IPS DF 19.7 (cell line): ENCODE results near the gene PPP1R9A.

Experiments used
- DNase-seq: peaks from one replicate; pipeline ENCODE4 v3.0.0-alpha.2; 2013; ENCODE audit warnings: low read depth, low spot score

The PPP1R9A gene

GRCh38 chr7:95028683-95029082 lies 121.3 kb downstream of the PPP1R9A start:
- DNase-seq, result no peak

GRCh38 chr7:95035295-95035694 lies 127.9 kb downstream of the PPP1R9A start:
- no peak for DNase-seq

DNA sequence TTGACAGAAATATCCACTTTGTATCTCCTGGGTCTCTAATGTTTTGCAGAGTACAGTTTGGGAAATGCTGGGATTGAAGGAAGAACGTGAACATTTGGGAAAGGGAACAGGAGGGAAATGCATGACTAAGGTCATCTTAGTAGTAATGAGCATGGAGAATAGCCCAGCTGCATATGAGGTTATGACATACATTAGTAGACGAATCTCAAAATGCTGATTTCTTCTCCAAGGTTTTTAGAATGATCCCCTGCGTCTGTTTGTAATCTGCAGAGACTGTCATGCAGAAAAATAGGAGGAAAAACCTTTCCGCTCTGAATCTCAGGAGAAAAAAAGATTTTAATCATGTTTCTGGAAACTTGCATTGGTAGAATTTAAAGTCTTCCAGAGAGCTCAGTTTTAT lies 133.6 kb downstream of the PPP1R9A start:
- DNase-seq, result no peak

- DNase-seq, result no peak
These were observed 138.0 kb downstream of the PPP1R9A start for GRCh38 chr7:95045236-95045923.

- no peak for DNase-seq
These were observed 139.3 kb downstream of the PPP1R9A start for GRCh38 chr7:95046494-95047240.

GRCh38 chr7:95047291-95047690 lies 139.9 kb downstream of the PPP1R9A start:
- DNase-seq, result no peak

DNA sequence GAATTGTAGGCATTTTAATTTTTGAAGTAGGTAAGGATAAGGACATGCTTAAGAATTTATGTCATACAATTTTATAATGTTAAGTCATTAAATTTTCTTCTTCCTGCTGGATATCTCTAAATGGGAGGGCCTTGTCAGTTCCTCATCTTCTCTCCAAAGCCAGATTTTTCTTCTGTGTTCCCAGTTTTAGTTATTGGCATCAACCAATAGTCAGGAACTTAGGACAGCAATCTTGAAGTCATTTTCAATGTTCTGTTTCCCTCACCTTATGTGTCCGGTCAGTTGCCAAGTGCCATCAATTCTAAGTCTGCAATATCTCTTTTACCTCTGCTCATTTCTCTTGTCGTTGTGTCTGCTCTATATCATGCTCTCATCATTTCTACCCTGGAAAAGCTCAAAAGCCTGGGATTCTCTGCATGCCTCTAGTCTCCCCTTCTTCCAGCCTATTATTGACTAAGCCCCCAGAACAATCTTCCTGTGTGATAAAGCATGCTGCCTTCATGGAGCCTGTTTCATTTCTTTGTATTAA lies 145.2 kb downstream of the PPP1R9A start:
- DNase-seq, result no peak

DNA sequence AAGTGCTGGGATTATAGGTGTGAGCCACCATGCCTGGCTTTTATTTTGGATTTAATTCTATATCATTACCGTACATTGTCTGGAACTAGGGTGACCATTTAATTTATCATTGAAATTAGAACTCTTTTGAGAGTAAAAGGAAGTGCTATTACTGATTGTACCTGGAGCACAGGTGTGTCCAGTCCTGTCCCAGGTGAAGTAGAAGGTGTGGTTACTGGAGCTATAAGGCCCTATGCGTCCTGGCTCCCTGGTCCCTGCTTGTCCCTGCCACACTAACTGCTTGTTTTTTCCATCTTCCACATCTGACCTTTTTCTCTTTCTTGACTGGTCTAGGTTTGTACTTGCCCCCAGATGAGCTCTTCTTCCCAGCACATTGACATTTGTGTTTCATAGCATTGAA lies 147.0 kb downstream of the PPP1R9A start:
- no peak for DNase-seq

- no peak for DNase-seq
These were observed 147.9 kb downstream of the PPP1R9A start for GRCh38 chr7:95055295-95055694.

DNA sequence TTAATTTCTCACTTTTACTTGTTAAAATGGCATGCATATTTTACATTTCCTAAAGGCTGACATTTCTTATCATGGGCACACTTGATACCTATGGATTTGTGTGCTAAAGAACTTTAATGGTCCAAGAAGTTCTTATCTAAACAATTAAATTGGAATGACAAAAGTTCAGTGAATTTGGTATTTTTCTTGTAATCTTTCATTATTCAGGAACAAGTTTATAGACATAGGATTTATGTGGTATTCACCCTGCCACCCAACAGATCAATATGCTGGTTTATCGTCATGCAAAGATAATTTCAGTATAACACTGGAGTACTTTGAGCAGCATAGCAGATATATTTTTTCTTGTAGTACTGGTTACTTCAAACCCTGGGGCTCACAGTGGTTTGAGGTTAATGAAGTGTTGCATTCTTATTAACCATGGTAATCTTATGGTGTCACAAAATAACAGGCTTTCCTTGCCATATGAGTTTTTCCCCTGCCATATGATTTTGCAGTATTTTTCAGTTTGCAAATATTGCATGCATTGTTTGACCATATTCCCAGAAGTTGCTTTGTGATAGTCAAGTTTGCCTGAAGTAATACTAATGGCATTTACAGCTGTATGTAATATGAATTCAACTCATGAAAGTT lies 148.8 kb downstream of the PPP1R9A start:
- no peak for DNase-seq

DNA sequence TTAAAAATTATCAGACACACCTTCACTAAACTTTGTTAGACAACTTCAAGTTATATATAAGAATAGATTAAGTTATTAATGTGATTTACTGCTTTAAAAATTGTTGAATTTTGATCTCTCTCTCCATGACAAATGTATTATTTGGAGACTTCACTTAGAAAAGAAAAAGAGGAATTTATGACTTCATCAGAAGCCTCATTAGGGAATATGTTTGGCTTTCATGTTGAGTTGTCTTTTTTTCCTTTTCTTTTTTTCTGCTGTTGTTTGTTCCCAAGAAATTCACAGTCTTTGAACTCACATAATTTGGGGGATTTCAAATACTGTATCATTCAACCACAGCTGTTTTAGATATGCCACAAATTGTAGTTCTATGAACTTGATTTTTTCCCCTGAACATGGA lies 149.5 kb downstream of the PPP1R9A start:
- DNase-seq, result no peak

DNA sequence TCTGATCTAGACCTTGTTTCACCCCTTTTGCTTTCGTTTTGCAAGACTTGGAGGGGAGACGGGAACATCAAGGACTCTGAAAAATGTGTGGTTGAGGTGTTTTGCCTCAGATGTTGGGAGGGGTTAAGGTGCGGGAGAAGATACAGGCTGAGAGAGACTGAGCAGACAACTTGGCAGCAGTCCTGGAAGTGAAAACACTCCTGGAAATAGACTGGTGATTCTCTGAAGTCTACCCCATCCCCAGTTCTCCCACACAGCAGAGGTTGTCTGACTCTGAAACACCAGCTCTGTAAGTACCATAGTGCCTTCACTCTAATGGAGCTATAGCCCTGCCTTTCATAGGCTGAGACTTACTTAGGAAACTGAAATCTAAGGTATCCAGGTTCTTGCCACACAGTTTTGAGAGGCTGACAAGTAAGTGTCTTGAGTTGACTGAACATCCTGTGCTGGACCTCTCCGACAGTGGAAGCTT lies 152.5 kb downstream of the PPP1R9A start:
- DNase-seq, result no peak

- no peak for DNase-seq
These were observed 155.5 kb downstream of the PPP1R9A start for GRCh38 chr7:95062901-95063300.

- no peak for DNase-seq
These were observed 159.5 kb downstream of the PPP1R9A start for GRCh38 chr7:95066737-95067530.

- DNase-seq, result no peak
These were observed 181.3 kb downstream of the PPP1R9A start for GRCh38 chr7:95088536-95089215.

DNA sequence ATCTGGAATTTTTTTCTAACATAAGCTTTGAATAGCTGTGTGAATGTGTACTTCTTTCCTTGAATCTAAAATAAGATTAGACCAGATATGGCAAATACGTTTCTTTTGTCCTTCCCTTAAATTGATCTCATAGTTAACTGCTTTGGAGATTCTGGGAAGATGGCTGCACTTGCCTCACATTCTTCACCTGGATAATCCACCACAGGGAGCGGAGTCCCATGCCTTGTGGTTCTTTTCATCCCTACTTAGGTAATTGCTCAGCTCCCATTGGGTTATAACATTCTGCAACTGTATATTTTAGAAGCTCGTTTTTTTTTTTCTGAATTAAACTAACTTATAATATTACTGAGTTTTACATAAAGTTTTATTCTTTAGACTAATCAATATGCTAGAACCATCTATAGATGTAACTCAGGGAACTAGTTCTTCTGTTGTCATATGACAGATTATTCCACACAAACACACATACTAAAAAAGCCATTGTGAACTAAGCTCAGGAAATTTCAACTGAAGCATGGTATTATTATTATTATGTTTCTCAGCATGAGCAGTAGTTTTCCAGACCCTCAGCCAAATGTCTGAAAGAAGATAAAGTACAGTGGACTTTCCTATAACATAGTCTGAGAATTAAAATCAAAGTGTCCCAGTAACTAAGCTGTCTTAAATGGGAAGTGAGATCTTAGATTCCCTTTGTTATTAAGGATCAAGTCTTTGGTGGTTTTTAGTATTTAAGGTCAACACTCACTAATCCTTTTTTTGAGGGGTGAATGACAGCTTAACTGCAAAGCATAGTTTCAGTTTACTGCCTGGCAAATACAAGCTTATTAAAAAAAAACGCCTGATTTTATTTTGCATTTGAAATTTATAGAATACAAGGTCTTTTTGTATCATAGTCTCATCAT lies 182.3 kb downstream of the PPP1R9A start:
- no peak for DNase-seq

- no peak for DNase-seq
These were observed 184.9 kb downstream of the PPP1R9A start for GRCh38 chr7:95092324-95092723.

- DNase-seq, result no peak
These were observed 188.0 kb downstream of the PPP1R9A start for GRCh38 chr7:95095259-95095965.

DNA sequence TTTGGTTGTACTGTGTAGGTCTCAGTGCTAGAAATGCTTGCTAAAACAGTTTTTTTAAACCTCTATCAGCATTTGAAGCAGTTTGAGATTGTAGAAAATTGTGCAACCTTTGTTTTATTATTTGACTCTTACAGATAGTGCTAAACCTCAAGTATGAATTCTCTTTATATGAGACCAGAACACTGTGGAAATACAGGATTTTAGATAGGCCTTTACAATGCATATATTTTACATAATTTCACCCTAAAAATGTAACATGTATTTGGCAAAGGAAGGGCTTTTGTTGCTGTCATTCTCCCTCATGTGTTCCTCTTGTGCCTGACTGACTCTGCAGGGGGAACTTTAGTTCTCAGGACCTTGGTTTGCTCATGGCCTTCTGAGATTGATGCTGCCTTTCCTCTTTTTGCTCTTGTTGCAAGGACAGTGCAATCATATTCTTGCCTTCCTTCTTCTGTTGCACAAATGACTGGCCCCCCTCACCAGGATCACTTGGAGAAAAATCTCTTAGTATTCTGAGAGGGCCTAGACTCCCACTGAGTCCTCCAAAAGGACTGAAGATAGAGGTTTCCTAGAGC lies 188.7 kb downstream of the PPP1R9A start:
- DNase-seq, result no peak
